HepG2 (cell line): ENCODE data around the gene SNCA. TPM values are rescaled to one million over a fixed set of nuclear protein-coding genes. Genes with fewer than 3 reads are reported as not detected.

Experiments
- ATAC-seq: fragments of 200-7000 bp; cut with Tn5 transposase; 3 replicates; pipeline ENCODE4 v1.9.1; 2020; ENCODE audit warnings: mild to moderate bottlenecking, moderate library complexity
- BruUV-seq: library from RNA; stranded (reverse); fragments of 400-500 nt; replicated peaks from 2 replicates; lab custom pipeline; 2021; lab: Mats Ljungman, UMichigan
- CTCF ChIA-PET: fragments of 300-600 bp; formaldehyde crosslinking; extraction: SDS; loops from one replicate; lab custom pipeline; 2021; ENCODE audit warnings: low total read pairs, inconsistent platforms, low intra/inter-chr PET ratio; lab: Yijun Ruan, JAX
- POLR2A ChIA-PET: fragments of 350-600 bp; sonication (Branson Sonifier 250); formaldehyde crosslinking; loops from one replicate; lab custom pipeline; 2020; ENCODE audit warnings: antibody characterized with exemption, inconsistent platforms; lab: Yijun Ruan, JAX
- DNase-seq: peaks from one replicate; pipeline ENCODE4 v3.0.0-alpha.2; 2015; ENCODE audit warnings: low spot score
- FAIRE-seq: peaks from 3 replicates; lab custom pipeline; 2011; peaks lifted over from hg19 to GRCh38; lab: Jason Lieb, UNC
- H2AFZ ChIP-seq: one replicate; pipeline ENCODE4 v1.6.1; 2011; ENCODE audit warnings: low read length, inconsistent platforms
- H3K27ac ChIP-seq: fragments of 300-600 bp; 3 replicates; pipeline ENCODE4 v1.8.0; 2011; ENCODE audit warnings: mixed run types, mild to moderate bottlenecking, mixed read lengths, low read length, inconsistent platforms; ENCODE audit not compliant: insufficient read depth; ENCODE audit errors: extremely low read length
- H3K27me3 ChIP-seq, 2 experiments: fragments of 200-600 bp in 1 of 2; 2 replicates in 1 of 2; 3 replicates in 1 of 2; pipeline versions ENCODE4 v1.6.0 to v1.8.0; 2011; ENCODE audit warnings: low read length in 2 of 2, mild to moderate bottlenecking in 2 of 2, moderate library complexity in 2 of 2, inconsistent platforms in 1 of 2; ENCODE audit not compliant: insufficient read depth in 2 of 2, control insufficient read depth in 1 of 2
- H3K36me3 ChIP-seq, 2 experiments: fragments of 200-600 bp in 1 of 2; replicated peaks in 1 of 2; 2 replicates in 1 of 2; 3 replicates in 1 of 2; pipeline versions ENCODE4 v1.5.1 to v1.8.0; 2011; ENCODE audit warnings: low read length in 2 of 2, inconsistent platforms in 1 of 2; ENCODE audit not compliant: insufficient read depth in 2 of 2, control insufficient read depth in 1 of 2
- H3K4me1 ChIP-seq: 2 replicates; pipeline ENCODE4 v1.5.1; 2012; ENCODE audit warnings: low read length, inconsistent platforms; ENCODE audit not compliant: insufficient read depth
- H3K4me2 ChIP-seq: 2 replicates; pipeline ENCODE4 v1.6.0; 2011; ENCODE audit warnings: low read depth, low read length, inconsistent platforms
- H3K4me3 ChIP-seq, 3 experiments: fragments of 200-600 bp in 1 of 3; sonication (generic), shearing (Covaris generic) in 1 of 3; replicated peaks in 1 of 3; 2 replicates each; pipeline ENCODE4 v1.5.1; 2011 to 2016; ENCODE audit warnings: low read length in 3 of 3, inconsistent platforms in 2 of 3, low read depth in 2 of 3, mild to moderate bottlenecking in 2 of 3, control low read depth in 1 of 3, mixed read lengths in 1 of 3; ENCODE audit not compliant: insufficient read depth in 1 of 3
- H3K79me2 ChIP-seq: one replicate; pipeline ENCODE4 v1.6.1; 2011; ENCODE audit warnings: low read length, inconsistent platforms; ENCODE audit not compliant: insufficient read depth
- H3K9ac ChIP-seq: 2 replicates; pipeline ENCODE4 v1.6.0; 2011; ENCODE audit warnings: mild to moderate bottlenecking, low read depth, low read length, inconsistent platforms; ENCODE audit not compliant: insufficient read depth
- H3K9me3 ChIP-seq: 2 replicates; pipeline ENCODE4 v1.5.1; 2012; ENCODE audit warnings: mild to moderate bottlenecking, low read length
- H4K20me1 ChIP-seq: 2 replicates; pipeline ENCODE4 v1.6.0; 2011; ENCODE audit warnings: inconsistent platforms, mild to moderate bottlenecking, low read length, moderate library complexity; ENCODE audit not compliant: insufficient read depth
- FOXJ3 ChIP-seq: sonication (generic); formaldehyde crosslinking; IDR thresholded peaks from 2 replicates; pipeline ENCODE4 v1.4.0; 2020; ENCODE audit warnings: missing genetic modification reagents, mild to moderate bottlenecking, borderline replicate concordance
- MED8 ChIP-seq: sonication (generic); formaldehyde crosslinking; IDR thresholded peaks from 2 replicates; pipeline ENCODE4 v1.8.1; 2023; ENCODE audit warnings: mild to moderate bottlenecking, missing genetic modification reagents; ENCODE audit not compliant: insufficient replicate concordance
- NFE2L2 ChIP-seq: fragments of 150-350 bp; IDR thresholded peaks from 2 replicates; pipeline ENCODE4 v1.6.1; 2014; ENCODE audit warnings: low read length
- RARA ChIP-seq: IDR thresholded peaks from 2 replicates; pipeline ENCODE4 v1.6.1; 2016; ENCODE audit warnings: missing genetic modification reagents, missing compliant biosample characterization
- ZNF441 ChIP-seq: sonication (generic); formaldehyde crosslinking; IDR thresholded peaks from 2 replicates; pipeline ENCODE4 v1.7.0; 2021; ENCODE audit warnings: missing genetic modification reagents, borderline replicate concordance
- ZNF567 ChIP-seq: sonication (generic); formaldehyde crosslinking; IDR thresholded peaks from 2 replicates; pipeline ENCODE4 v1.8.1; 2023; ENCODE audit warnings: mild to moderate bottlenecking, missing genetic modification reagents, borderline replicate concordance
- ZNF660 ChIP-seq: sonication (generic); formaldehyde crosslinking; IDR thresholded peaks from 2 replicates; pipeline ENCODE4 v1.5.1; 2020; ENCODE audit warnings: mild to moderate bottlenecking, low read depth, missing genetic modification reagents, borderline replicate concordance
- ZNF883 ChIP-seq: sonication (generic); formaldehyde crosslinking; IDR thresholded peaks from 2 replicates; pipeline ENCODE4 v1.5.1; 2020; ENCODE audit warnings: mild to moderate bottlenecking, missing genetic modification reagents; ENCODE audit errors: not compliant biosample characterization
- WGBS: methylation state at CpG from one replicate; pipeline ENCODE4 v1.1.6; 2017; ENCODE audit warnings: low lambda C conversion rate; 5-methylcytosine and 5-hydroxymethylcytosine counted together
- in situ Hi-C: cut with HindIII; loops from 2 replicates; pipeline ENCODE4 v1.10.0; 2017; ENCODE audit warnings: low pct_unique_long_range_greater_than_20kb; ENCODE audit not compliant: extremely low pct_ligation_motif_present
- intact Hi-C: fragments of 100-400 bp; cut with micrococcal nuclease; formaldehyde crosslinking; loops from one replicate; pipeline ENCODE4 v1.10.0; 2022; ENCODE audit not compliant: unreplicated experiment
- polyA plus RNA-seq, 8 experiments: library from polyadenylated mRNA; depleted of rRNA in 3 of 8; stranded (reverse) in 7 of 8; unstranded in 1 of 8; fragments of >200 nt; fragmentation: Illumina TruSeq in 4 of 8; extraction: Trizol in 4 of 8; gene quantifications; 2 replicates each; pipeline versions ENCODE4 v1.2.1 to v1.2.3, GENCODE V29; 2011 to 2016; ENCODE audit warnings: low read depth in 4 of 8, missing spikeins in 1 of 8, mixed read lengths in 1 of 8; ENCODE audit not compliant: insufficient read depth in 1 of 8
- total RNA-seq, 5 experiments: library from RNA; depleted of rRNA; stranded (reverse); fragments of >200 nt; fragmentation: Illumina TruSeq; extraction: Trizol; gene quantifications; 2 replicates each; pipeline ENCODE4 v1.2.3, GENCODE V29; 2016; ENCODE audit warnings: low read depth in 1 of 5

The SNCA gene
- total and polyA plus RNA-seq, 2 of the 13 experiments (the other 11 are each of a cell fraction or from before 2014, with no cell fraction given): not detected

GRCh38 chr4:89829470-89830138 is 7.4 kb downstream of the SNCA start:
- Histone ChIP-seq H3K9ac (no peak overlapping the region), H3K4me3 (no peak overlapping the region), H3K9me3 (no peaks in the 10 kb centered on the region), H3K79me2 (no peaks in the 10 kb centered on the region), H3K27me3 (no peaks in the 10 kb centered on the region), H3K4me1 (no peaks in the 10 kb centered on the region; the same call in 1 of the 2 replicates), H3K36me3 (no peaks in the 10 kb centered on the region), H2AFZ (no peak overlapping the region), H4K20me1 (no peaks in the 10 kb centered on the region), H3K27ac (no peak overlapping the region), H3K4me2 (no peak overlapping the region)
- no peak for FAIRE-seq
- no peak for ATAC-seq
- ChIA-PET CTCF (no interaction called here), POLR2A (no interaction called here)
- no TSS peak for BruUV-seq
- no peak for TF ChIP-seq NFE2L2
- TF ChIP-seq ZNF883 (CRISPR knock-in tag): no peak
- TF ChIP-seq MED8 (CRISPR knock-in tag): no peak
- no peak for TF ChIP-seq ZNF441 (CRISPR knock-in tag)
- 9% methylated on average over 7 of the region's 7 CpGs for WGBS
- in situ Hi-C loops: no loop called here
- intact Hi-C loops: no loop called here
- DNase-seq: peak; percentile 20

GRCh38 chr4:89823416-89823815 is 13.5 kb downstream of the SNCA start:
- Histone ChIP-seq H3K27ac (no peak overlapping the region), H3K4me2 (no peak overlapping the region), H3K4me1 (no peaks in the 10 kb centered on the region), H4K20me1 (no peaks in the 10 kb centered on the region), H3K79me2 (no peaks in the 10 kb centered on the region), H3K9ac (no peak overlapping the region), H3K4me3 (no peak overlapping the region), H3K36me3 (no peaks in the 10 kb centered on the region), H3K27me3 (peaks cover 0 to 1% of the 10 kb centered on the region in 2 experiments; a peak in 1 of 5 replicates), H3K9me3 (no peaks in the 10 kb centered on the region), H2AFZ (no peak overlapping the region)
- FAIRE-seq (no peak), DNase-seq (no peak), ATAC-seq (no peak)
- ChIA-PET CTCF (no interaction called here), POLR2A (no interaction called here)
- in situ Hi-C loops: no loop called here
- intact Hi-C loops: no loop called here
- no TSS peak for BruUV-seq
- TF ChIP-seq ZNF660 (CRISPR knock-in tag) (no peak), FOXJ3 (CRISPR knock-in tag) (no peak), ZNF567 (CRISPR knock-in tag) (no peak), RARA (CRISPR knock-in tag) (no peak)
